NT2/D1 (cell line): ENCODE measurements around the gene TJAP1.

Experiments
- SUZ12 ChIP-seq: IDR thresholded peaks from 2 replicates; pipeline ENCODE4 v1.6.1; 2011; ENCODE audit not compliant: insufficient read length, insufficient read depth; ENCODE audit errors: extremely low read depth
- YY1 ChIP-seq: IDR thresholded peaks from 2 replicates; pipeline ENCODE4 v1.6.1; 2011; ENCODE audit not compliant: insufficient read length, insufficient read depth
- ZNF274 ChIP-seq: IDR thresholded peaks from 2 replicates; pipeline ENCODE4 v1.6.1; 2011; ENCODE audit warnings: mild to moderate bottlenecking, low read depth, low read length

GRCh38 chr6:43477235-43478007 is at the start of gene TJAP1:
- TF ChIP-seq ZNF274 = no peak
- peak; percentile 70 for TF ChIP-seq YY1
- no peak for TF ChIP-seq SUZ12
